Thoracic aorta (tissue), 2 donors: Measurements from ENCODE around the gene KLHL28. TPM values are rescaled to one million over a fixed set of nuclear protein-coding genes. Genes with fewer than 3 reads are reported as not detected.

Experiments
- ATAC-seq: fragments of 150-250 bp; one replicate; pipeline ENCODE4 v1.8.0; 2017; ENCODE audit warnings: low read depth; ENCODE audit not compliant: insufficient number of reproducible peaks, low FRiP score
- DNase-seq: peaks from one replicate; pipeline ENCODE4 v3.0.0-alpha.2; 2020; ENCODE audit warnings: low spot score
- H3K27ac ChIP-seq, 2 donors: fragments of 200-600 bp; sonication (generic); 1 replicate in 1 of 2; 2 replicates in 1 of 2; pipeline ENCODE4 v1.5.1; 2016; ENCODE audit warnings: mild to moderate bottlenecking in 2 of 2, moderate library complexity in 2 of 2
- H3K27me3 ChIP-seq: fragments of 200-600 bp; sonication (generic); replicated peaks from 2 replicates; pipeline ENCODE4 v1.6.0; 2016; ENCODE audit warnings: mild to moderate bottlenecking; ENCODE audit not compliant: insufficient read depth
- H3K36me3 ChIP-seq: fragments of 200-600 bp; sonication (generic); one replicate; pipeline ENCODE4 v1.5.1; 2016
- H3K4me1 ChIP-seq, 2 donors: fragments of 200-600 bp; sonication (generic); 1 replicate in 1 of 2; 2 replicates in 1 of 2; pipeline versions ENCODE4 v1.5.1 to v1.6.0; 2016; ENCODE audit warnings: low read depth in 2 of 2, mild to moderate bottlenecking in 1 of 2; ENCODE audit not compliant: control insufficient read depth in 1 of 2
- H3K4me3 ChIP-seq: fragments of 200-600 bp; sonication (generic); 2 replicates; pipeline ENCODE4 v1.5.1; 2016; ENCODE audit warnings: mild to moderate bottlenecking
- H3K9me3 ChIP-seq: fragments of 200-600 bp; sonication (generic); 2 replicates; pipeline ENCODE4 v1.5.1; 2016
- total RNA-seq, 2 donors: library from RNA; depleted of rRNA; stranded (reverse); fragments of >200 nt; gene quantifications; one replicate each; pipeline versions ENCODE4 v1.1.0 to v1.2.3, GENCODE V29; 2016
- TF ChIP-seq, protein P1 (sequence below): fragments of 200-600 bp; sonication (generic); IDR thresholded peaks from one replicate; pipeline ENCODE4 v1.5.1; 2019; ENCODE audit warnings: antibody characterized with exemption

KLHL28 gene
- total RNA-seq, 2 donors from 2014 or later, result 9.6 to 11.0 TPM

DNA sequence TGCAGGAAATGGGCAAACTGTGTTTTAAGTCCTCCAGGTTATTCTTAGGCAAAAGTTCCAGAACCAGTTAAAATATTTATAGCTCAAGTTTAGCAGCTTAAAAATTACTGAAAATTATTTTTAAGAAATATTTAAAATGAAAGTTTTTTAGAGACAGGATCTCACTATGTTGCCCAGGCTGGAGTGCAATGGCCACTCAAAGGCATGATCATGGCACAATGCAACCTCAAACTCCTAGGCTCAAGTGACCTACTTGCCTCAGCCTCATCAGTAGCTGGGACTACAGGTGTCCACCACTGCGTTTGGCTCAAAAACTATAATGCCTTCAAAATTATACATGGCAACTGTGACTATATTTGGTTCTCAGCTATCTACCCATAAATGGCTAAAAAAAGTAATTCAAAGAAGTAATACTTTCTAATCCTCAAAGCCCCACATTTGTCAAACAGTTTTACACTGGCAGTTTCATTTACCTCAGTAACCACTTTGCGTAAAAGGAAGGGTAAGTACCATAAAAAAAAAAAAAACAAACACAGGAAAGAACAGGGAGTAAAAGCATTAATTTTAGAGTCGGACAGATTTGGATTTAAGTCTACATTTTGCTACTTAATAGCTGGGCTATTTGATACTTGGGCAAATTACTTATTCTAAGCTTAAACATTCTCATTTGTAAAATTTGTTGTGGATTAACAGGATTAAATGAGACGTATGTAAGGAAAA lies 9.2 kb downstream of the KLHL28 start:
- H3K36me3 ChIP-seq, result no peaks in the 10 kb centered on the region
- TF ChIP-seq, protein P1, sequence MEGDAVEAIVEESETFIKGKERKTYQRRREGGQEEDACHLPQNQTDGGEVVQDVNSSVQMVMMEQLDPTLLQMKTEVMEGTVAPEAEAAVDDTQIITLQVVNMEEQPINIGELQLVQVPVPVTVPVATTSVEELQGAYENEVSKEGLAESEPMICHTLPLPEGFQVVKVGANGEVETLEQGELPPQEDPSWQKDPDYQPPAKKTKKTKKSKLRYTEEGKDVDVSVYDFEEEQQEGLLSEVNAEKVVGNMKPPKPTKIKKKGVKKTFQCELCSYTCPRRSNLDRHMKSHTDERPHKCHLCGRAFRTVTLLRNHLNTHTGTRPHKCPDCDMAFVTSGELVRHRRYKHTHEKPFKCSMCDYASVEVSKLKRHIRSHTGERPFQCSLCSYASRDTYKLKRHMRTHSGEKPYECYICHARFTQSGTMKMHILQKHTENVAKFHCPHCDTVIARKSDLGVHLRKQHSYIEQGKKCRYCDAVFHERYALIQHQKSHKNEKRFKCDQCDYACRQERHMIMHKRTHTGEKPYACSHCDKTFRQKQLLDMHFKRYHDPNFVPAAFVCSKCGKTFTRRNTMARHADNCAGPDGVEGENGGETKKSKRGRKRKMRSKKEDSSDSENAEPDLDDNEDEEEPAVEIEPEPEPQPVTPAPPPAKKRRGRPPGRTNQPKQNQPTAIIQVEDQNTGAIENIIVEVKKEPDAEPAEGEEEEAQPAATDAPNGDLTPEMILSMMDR, result no peak
- H3K27ac ChIP-seq, result no peak overlapping the region
- no peak overlapping the region for H3K4me3 ChIP-seq
- H3K27me3 ChIP-seq, result no peaks in the 10 kb centered on the region
- ATAC-seq (no peak), DNase-seq (no peak)
- H3K4me1 ChIP-seq, result peaks cover 1 to 9% of the 10 kb centered on the region in 2 donors
- H3K9me3 ChIP-seq, result no peaks in the 10 kb centered on the region

DNA sequence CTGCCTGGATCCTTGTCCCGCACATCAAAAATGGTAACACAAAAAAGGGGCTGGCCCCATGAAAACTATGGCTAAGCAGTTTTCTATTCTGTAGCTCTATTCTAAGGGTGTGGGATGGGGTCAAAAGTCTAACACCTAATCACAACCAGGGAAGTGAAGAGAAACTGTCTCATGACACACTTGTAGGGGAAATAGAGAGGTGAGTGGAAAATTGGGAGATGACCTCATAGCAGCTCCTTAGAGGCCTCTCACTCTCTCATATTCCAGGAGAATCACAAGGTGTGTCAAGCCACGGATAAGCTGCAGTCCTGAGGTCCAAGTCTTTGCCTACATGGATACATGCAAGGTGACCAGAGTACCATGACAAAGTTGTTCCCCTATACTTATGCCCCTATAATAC lies 10.7 kb downstream of the KLHL28 start:
- Histone ChIP-seq H3K27ac (no peak overlapping the region), H3K36me3 (peaks cover 5% of the 10 kb centered on the region), H3K4me3 (no peak overlapping the region), H3K27me3 (no peaks in the 10 kb centered on the region), H3K4me1 (no peaks in the 10 kb centered on the region), H3K9me3 (no peaks in the 10 kb centered on the region)
- ATAC-seq, result no peak
- no peak for DNase-seq
- TF ChIP-seq, protein P1, result no peak

DNA sequence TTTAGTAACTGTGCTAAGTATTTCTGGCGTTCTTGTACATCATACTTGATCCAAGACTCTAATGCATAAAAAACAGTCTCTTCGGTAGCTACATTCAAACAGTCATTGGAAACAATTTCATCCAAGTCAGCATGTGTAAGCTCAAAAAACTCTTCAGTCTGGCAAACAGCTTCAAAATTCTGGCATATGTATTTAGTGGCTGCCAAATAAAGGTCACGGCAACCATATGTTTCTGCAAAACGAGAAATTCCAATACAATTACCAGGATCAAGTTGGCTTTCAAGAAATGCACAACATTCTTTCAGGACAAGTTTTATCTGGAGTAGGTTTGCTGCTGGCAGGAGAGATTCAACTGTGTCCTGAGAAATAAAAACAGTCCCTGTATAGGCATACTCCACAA lies 16.5 kb downstream of the KLHL28 start:
- no peak for DNase-seq
- H3K27ac ChIP-seq, result no peak overlapping the region
- H3K4me1 ChIP-seq, result peaks cover 0 to 5% of the 10 kb centered on the region in 2 donors
- H3K9me3 ChIP-seq, result no peaks in the 10 kb centered on the region
- no peak overlapping the region for H3K4me3 ChIP-seq
- peaks cover 17% of the 10 kb centered on the region for H3K36me3 ChIP-seq
- TF ChIP-seq, protein P1, result no peak
- H3K27me3 ChIP-seq, result no peaks in the 10 kb centered on the region
- no peak for ATAC-seq

DNA sequence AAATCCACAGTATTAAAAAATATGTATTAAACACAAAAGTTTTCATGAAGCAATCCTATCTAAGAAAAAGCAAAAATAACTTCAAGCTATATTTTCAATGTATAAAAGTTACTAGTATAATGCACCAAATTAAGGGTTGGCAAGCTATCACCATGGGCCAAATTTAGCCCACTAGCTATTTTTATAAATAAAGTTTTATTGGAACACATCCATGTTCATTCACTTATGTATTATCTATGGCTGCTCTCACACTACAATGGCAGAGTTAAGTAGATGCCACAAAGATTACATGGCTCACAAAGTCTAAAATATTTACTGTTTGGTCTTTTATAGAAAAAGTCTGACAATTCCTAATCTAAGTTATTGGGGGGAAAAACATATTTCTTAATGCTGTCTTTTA lies 17.6 kb downstream of the KLHL28 start:
- H3K27ac ChIP-seq, result no peak overlapping the region
- peaks cover 0 to 5% of the 10 kb centered on the region in 2 donors for H3K4me1 ChIP-seq
- DNase-seq (no peak), ATAC-seq (no peak)
- no peaks in the 10 kb centered on the region for H3K9me3 ChIP-seq
- no peak overlapping the region for H3K4me3 ChIP-seq
- no peaks in the 10 kb centered on the region for H3K27me3 ChIP-seq
- TF ChIP-seq, protein P1, result no peak
- peaks cover 17% of the 10 kb centered on the region for H3K36me3 ChIP-seq

DNA sequence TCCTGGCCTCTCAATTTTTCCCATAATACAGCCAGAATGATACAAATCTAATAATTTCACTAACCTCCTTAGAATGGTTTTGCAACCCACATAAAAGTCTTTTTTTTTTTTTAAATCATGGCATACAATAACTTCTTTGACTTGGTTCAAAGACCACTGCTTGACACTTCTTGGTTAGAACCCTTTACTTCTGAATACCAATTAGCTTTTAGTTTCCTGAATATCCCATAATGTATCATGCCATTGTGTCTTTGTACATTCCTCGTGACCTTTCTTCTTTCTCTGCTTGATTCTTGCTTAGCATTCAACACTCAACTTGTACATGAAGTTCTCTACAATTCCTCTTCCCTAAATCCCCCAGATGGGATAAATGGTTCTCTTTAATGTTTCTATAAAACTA lies 19.3 kb downstream of the KLHL28 start:
- H3K9me3 ChIP-seq, result no peaks in the 10 kb centered on the region
- peaks cover 19% of the 10 kb centered on the region for H3K36me3 ChIP-seq
- ATAC-seq, result no peak
- H3K4me3 ChIP-seq, result no peak overlapping the region
- TF ChIP-seq, protein P1, result no peak
- H3K4me1 ChIP-seq, result peaks cover 0 to 5% of the 10 kb centered on the region in 2 donors
- no peak overlapping the region for H3K27ac ChIP-seq
- no peak for DNase-seq
- no peaks in the 10 kb centered on the region for H3K27me3 ChIP-seq
